Motor neuron (in vitro differentiated cells): Measurements from ENCODE around the gene ASB6. TPM values are rescaled to one million over a fixed set of nuclear protein-coding genes. Genes with fewer than 3 reads are reported as not detected.

Source experiments
- ATAC-seq, 8 experiments: fragments of 200-7000 bp; cut with Tn5 transposase; replicated peaks in 6 of 8; 2 replicates each; pipeline ENCODE4 v1.8.0; 2021; ENCODE audit warnings: mild to moderate bottlenecking in 8 of 8, moderate library complexity in 8 of 8
- H3K27ac ChIP-seq, 2 donors: fragments of 250-450 bp; sonication (Bioruptor Pico); 2 replicates each; pipeline ENCODE4 v1.9.0; 2021; ENCODE audit warnings: antibody characterized with exemption in 2 of 2, mild to moderate bottlenecking in 2 of 2, moderate library complexity in 1 of 2
- H3K4me1 ChIP-seq, 2 donors: fragments of 250-450 bp; sonication (Bioruptor Pico); replicated peaks in 1 of 2; 2 replicates each; pipeline ENCODE4 v1.6.1; 2021; ENCODE audit warnings: antibody characterized with exemption in 2 of 2, mild to moderate bottlenecking in 2 of 2, moderate library complexity in 1 of 2
- H3K4me3 ChIP-seq, 5 donors: fragments of 250-450 bp; sonication (Bioruptor Pico); 2 replicates each; pipeline ENCODE4 v1.9.0; 2021; ENCODE audit warnings: antibody characterized with exemption in 5 of 5, mild to moderate bottlenecking in 5 of 5, moderate library complexity in 4 of 5
- WGBS, 10 experiments: fragments of 450-650 bp; shearing (Covaris generic); methylation state at CpG; one replicate each; pipeline ENCODE4 v1.0.0; 2022; 5-methylcytosine and 5-hydroxymethylcytosine counted together
- in situ Hi-C, 9 experiments: fragments of 400-800 bp; cut with MboI; loops; one replicate each; pipeline ENCODE4 v1.15.0; 2021; ENCODE audit warnings: low sequenced_read_pairs in 9 of 9, low pct_unique_long_range_greater_than_20kb in 2 of 9; ENCODE audit not compliant: unreplicated experiment in 9 of 9
- total RNA-seq, 8 experiments: library from RNA; unstranded; fragments of 300-600 nt; gene quantifications; 2 replicates each; pipeline versions ENCODE4 v1.2.3 to v1.2.4, GENCODE V29; 2022

The ASB6 gene
- total RNA-seq, 8 experiments from 2014 or later: 12.0 to 44.5 (median 18.5) TPM

DNA sequence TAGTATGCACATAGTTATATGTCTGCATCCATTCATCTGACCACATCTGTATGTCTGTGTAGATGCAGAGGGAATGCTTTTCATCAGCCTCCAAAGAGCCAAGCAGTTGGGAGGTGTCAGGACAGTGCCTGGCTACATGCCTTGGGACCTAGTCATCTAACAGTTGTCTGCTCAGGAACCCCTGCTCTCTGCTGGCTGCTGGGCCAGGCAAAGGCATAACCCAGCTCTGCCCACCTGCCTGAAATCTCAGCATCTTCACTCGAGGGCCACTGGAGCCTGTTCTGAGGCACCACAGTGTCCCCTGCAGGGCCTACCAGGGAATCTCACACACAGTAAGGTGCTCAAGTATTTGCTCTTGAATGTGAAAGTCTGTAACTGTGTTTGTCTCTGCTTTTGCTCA lies 24.8 kb downstream of the ASB6 start:
- ATAC-seq: peak in 3 of 8 experiments; percentile 42 to 82 (median 63)
- Histone ChIP-seq H3K4me3 (no peak overlapping the region), H3K27ac (no peak overlapping the region), H3K4me1 (peaks cover 13 to 15% of the 10 kb centered on the region in 2 donors)
- 0% methylated on average over 1 of the region's 1 CpG; no CpG with 5 or more reads in 4 of the 10 experiments for WGBS, 10 experiments
- in situ Hi-C loops: loop anchor here in 8 of 9 experiments (10.0 to 25.0 kb wide), 4 partner anchors 230 to 482 kb away; no protein-coding TSS in a partner anchor

DNA sequence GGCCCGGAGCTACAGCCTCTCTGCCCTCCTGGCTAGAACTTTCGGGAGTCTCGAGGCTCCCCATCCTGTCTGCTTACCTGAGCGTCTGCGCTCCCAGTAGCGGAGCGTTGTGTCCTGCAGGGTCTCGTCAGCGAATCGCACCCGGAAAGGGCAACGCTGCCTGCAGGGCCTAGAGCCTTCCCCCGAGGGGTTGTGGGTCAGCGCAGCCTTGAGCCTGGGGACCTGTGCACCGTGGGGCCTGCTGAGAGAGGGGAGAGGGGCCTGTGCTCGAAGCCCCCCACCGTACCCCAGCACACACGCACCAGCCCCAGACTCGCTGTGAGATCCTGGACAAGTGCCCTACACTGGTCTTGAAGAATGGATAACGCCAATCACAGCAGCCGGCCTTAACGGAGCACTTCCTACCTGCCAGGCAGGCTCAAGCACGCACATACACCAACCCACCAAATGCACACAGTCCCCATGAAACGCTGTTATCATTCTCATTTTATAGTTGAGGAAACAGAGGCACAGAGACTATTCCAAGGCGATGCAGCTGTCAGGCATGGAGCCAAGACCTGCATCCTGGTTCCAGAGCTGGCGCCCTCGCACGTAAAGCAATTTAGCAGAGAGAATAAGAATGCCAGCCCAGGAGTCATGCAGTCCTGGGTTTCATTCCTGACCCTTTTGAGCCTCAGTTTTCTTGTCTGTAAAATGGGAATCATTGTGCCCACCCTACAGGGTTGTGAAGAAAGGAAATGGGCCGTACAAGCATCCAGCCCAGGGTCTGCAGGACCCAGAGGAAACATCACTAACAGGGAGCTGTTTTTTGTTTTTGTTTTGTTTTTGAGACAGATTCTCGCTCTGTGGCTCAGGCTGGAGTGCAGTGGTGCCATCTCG lies 26.3 kb downstream of the ASB6 start:
- no peak for ATAC-seq
- in situ Hi-C loops: loop anchor here in 8 of 9 experiments (10.0 to 25.0 kb wide), 4 partner anchors 228 to 481 kb away; no protein-coding TSS in a partner anchor
- Histone ChIP-seq H3K4me1 (peaks cover 18 to 19% of the 10 kb centered on the region in 2 donors), H3K4me3 (no peak overlapping the region), H3K27ac (no peak overlapping the region)
- WGBS, 10 experiments: 0 to 100% (median 93%) methylated on average over 1 to 22 of the region's 31 CpGs

DNA sequence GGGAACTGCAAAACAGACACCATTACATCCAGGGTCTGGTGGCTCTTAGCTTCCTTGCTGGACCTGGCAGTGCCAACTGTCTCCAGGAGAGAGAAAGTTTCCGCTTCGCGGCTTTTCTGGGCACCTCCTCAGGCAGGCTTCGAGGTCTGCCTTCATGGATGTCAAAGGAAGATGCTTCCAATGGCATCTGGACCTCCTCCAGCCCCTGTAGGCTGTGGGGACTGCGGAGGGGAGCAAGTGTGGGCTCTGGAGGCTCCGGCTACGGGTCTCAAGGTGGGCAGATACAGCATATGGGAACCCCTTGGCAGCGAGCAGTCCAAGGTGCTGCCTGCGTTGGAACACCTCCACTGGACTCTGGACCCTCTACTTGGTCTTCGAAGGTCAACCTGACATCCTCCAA lies 27.0 kb downstream of the ASB6 start:
- in situ Hi-C loops: loop anchor here in 8 of 9 experiments (10.0 to 25.0 kb wide), 4 partner anchors 228 to 480 kb away; no protein-coding TSS in a partner anchor
- Histone ChIP-seq H3K4me1 (peaks cover 19 to 23% of the 10 kb centered on the region in 2 donors), H3K27ac (no peak overlapping the region), H3K4me3 (no peak overlapping the region)
- no peak for ATAC-seq
- 62 to 100% (median 100%) methylated on average over 1 to 7 of the region's 10 CpGs; no CpG with 5 or more reads in 1 of the 10 experiments for WGBS, 10 experiments

DNA sequence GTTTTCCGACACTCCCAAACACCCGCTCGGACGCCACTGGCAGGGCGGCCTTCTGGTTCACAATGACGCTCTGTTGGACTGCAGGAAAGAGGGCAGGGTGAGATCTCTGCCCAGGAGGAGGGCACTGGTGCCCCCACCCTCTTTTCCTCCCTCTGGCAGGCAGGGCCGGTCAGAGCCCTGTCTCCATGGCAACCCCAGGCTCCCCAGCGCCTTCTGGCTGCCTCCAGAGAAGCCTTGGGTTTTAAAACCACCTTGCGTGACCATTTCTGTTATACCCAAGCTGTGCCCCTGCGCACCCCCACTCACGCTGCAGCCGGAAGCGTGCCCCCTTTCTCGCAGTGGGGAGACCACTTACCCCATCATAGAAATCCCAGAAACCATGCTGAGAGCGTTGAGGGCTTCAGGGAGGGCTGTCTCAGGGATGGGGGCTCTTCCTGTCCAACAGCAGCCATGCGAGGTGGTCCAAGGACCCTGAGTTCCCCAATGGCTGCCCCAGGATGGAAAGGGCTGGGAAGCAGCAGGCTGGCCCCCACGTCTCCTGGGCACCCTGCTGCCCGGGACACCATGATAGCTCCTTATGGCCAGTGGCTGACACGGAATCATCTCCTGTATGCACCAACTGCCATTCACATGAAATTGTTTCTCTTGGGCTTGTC lies 28.3 kb downstream of the ASB6 start:
- peak in 6 of 8 experiments; percentile 3 to 60 (median 44) for ATAC-seq
- H3K27ac ChIP-seq: no peak overlapping the region
- H3K4me3 ChIP-seq: no peak overlapping the region
- WGBS, 10 experiments: 0 to 100% (median 53%) methylated on average over 1 to 8 of the region's 19 CpGs; no CpG with 5 or more reads in 4 of the 10 experiments
- H3K4me1 ChIP-seq: peaks cover 22 to 30% of the 10 kb centered on the region in 2 donors
- in situ Hi-C loops: loop anchor here in 8 of 9 experiments (10.0 to 25.0 kb wide), 4 partner anchors 226 to 479 kb away; no protein-coding TSS in a partner anchor

DNA sequence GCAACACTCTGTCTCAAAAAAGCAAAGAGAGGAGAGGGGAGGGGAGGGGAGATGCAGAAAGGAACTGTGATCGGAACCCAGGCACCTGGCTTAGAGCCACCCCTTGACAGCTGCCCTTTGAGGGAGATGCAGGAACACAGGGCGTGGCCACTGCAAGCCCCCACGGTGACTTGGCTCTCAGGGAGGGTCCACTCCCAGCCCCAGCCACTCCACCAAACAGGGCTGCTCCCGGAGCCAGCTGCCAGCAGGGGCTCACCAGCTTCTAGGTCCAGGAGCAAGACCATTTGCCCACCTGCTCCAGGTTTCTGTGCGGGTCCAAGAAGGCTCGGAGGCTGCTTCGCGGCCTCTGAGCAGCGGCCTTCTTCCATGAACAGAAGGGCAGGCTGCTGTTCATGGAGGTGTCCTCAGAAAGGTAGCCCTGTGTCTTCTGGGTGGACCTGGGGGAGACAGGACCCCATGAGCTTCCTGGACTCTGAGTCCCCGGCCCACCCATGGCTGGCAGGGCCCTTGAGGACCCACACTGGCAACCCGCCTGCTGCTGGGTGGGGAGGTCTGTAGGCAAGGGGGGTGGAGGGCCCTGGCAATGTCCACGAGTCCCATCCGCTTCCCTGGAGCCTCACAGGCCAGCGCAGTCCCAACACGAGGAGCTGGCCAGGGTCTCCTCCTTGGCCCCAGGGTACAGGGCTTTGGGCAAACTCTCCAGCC lies 29.0 kb downstream of the ASB6 start:
- in situ Hi-C loops: loop anchor here in 8 of 9 experiments (10.0 to 25.0 kb wide), 4 partner anchors 226 to 478 kb away; no protein-coding TSS in a partner anchor
- WGBS, 10 experiments: 20 to 100% (median 84%) methylated on average over 1 to 4 of the region's 15 CpGs; no CpG with 5 or more reads in 6 of the 10 experiments
- peak in 1 of 8 experiments; percentile 0 for ATAC-seq
- Histone ChIP-seq H3K4me1 (peaks cover 22 to 30% of the 10 kb centered on the region in 2 donors), H3K4me3 (no peak overlapping the region), H3K27ac (no peak overlapping the region)

DNA sequence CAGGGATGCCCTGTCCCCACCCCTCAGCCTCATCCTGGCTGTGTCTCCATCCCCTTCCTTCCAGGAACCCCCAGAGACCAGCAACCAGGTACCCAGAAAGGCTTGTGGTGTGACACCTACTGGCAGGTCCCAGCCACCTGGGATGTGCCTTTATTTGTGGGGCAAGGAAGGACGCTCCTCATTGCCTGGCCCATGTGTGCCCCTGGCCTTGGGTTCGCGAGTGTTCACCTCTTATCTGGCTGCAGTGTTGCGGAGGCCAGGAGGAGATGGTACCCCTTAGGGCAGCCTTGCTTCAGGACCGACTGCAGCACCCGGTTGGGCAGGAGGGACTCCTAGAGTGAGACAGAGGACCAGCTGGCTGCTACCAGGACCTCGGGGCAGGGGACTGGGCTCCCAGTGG lies 29.8 kb downstream of the ASB6 start:
- Histone ChIP-seq H3K4me3 (no peak overlapping the region), H3K27ac (no peak overlapping the region), H3K4me1 (peaks cover 30 to 38% of the 10 kb centered on the region in 2 donors)
- in situ Hi-C loops: loop anchor here in 8 of 9 experiments (10.0 to 25.0 kb wide), 4 partner anchors 225 to 477 kb away; no protein-coding TSS in a partner anchor
- ATAC-seq: no peak
- WGBS, 10 experiments: 13 to 90% (median 82%) methylated on average over 2 to 3 of the region's 7 CpGs; no CpG with 5 or more reads in 7 of the 10 experiments

DNA sequence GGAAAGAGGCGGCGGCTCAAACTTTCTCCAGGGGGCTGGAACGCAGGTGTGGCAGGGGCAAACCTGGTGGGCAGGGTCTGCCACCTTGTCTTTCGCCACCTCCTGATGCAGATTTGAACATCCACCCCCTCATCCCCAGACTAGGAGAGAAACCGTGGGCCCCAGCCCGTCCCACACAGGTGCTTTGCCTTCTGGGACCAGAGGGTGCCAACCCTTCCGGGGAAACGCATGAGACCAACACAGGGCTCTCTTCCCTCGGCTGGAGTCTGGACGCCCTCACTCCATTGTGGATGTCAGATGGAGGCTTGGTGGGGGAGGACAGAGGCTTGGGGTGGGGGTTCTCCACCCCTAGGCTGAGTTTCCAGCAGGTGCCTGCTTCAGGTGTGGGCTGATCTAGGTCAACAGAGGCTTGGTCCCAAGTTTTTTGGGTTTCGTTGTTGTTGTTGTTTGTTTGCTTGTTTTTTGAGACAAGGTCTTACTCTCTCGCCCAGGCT lies 30.6 kb downstream of the ASB6 start:
- Histone ChIP-seq H3K27ac (no peak overlapping the region), H3K4me3 (no peak overlapping the region), H3K4me1 (peaks cover 31 to 40% of the 10 kb centered on the region in 2 donors)
- in situ Hi-C loops: loop anchor here in 8 of 9 experiments (10.0 to 25.0 kb wide), 4 partner anchors 224 to 477 kb away; no protein-coding TSS in a partner anchor
- WGBS, 10 experiments: 75 to 83% (median 80%) methylated on average over 1 to 2 of the region's 12 CpGs; no CpG with 5 or more reads in 7 of the 10 experiments
- peak in 1 of 8 experiments; percentile 1 for ATAC-seq

DNA sequence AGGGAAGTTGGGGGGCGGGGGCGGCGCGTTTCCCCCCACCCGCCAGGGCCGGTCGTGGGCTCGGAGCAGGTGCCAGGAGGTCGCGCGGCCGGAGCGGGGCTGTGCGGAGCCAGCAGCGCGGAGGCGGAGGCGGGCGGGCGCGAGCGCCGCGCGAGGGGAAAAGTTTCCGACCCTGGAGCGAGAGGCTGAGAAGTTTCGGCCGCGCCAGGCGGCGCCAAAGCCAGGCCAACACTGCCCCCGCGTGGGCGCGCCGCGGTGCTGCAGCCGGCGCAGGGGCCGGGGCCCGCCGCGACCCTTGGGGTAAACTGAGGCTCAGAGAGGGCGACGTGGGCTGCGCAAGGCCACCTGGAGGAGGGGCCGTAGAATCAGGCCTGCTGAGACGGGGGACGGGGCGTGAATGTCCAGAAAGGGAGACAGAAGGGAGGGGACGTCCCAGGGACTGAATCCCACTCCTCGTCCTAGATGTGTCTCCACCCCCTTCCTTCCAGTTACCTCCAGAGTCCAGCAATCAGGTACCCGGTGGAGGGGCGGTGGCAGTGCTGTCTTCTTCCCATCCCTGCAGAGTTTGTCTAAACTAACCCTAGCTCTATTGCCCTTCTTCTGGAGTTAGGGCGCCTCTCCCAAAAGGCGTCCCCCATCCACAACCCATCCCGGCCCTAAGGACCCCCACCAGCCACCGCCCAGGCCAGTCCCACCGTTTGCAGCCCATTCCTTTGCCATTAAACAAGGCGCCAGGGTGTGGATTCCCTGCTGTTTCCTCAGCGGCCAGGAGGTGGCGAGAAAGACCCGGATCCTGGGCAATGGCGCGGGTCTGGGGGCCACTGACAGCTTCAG lies 31.3 kb downstream of the ASB6 start:
- 0% methylated on average over 1 to 4 of the region's 66 CpGs; no CpG with 5 or more reads in 6 of the 10 experiments for WGBS, 10 experiments
- Histone ChIP-seq H3K4me1 (peaks cover 31 to 40% of the 10 kb centered on the region in 2 donors), H3K27ac (peak overlapping the region in 1 of 2 donors; percentile 39), H3K4me3 (peak overlapping the region; percentile 22 to 41 (median 29))
- in situ Hi-C loops: loop anchor here in 8 of 9 experiments (10.0 to 25.0 kb wide), 4 partner anchors 223 to 476 kb away; no protein-coding TSS in a partner anchor
- peak; percentile 10 to 68 (median 48) for ATAC-seq

DNA sequence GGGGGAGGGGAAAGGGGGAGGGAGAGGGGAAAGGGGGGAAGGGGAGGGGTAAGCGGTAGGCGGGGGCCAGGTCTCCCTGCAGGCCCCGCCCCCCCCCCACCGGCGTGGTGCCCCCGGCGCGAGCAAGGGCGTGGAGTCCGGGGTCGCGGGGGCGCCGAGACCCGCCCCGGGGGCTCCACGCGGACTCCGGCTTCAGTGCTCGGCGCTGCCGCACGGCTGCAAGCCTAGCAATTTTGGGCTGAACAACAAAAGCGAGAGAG lies 31.8 kb downstream of the ASB6 start:
- peak overlapping the region in 1 of 2 donors; percentile 39 for H3K27ac ChIP-seq
- WGBS, 10 experiments: no CpG with 5 or more reads among the region's 24 CpGs
- peaks cover 31 to 40% of the 10 kb centered on the region in 2 donors for H3K4me1 ChIP-seq
- in situ Hi-C loops: loop anchor here in 8 of 9 experiments (10.0 to 25.0 kb wide), 4 partner anchors 223 to 475 kb away; no protein-coding TSS in a partner anchor
- peak in 4 of 8 experiments; percentile 1 to 15 (median 4) for ATAC-seq
- peak overlapping the region; percentile 22 to 41 (median 29) for H3K4me3 ChIP-seq

DNA sequence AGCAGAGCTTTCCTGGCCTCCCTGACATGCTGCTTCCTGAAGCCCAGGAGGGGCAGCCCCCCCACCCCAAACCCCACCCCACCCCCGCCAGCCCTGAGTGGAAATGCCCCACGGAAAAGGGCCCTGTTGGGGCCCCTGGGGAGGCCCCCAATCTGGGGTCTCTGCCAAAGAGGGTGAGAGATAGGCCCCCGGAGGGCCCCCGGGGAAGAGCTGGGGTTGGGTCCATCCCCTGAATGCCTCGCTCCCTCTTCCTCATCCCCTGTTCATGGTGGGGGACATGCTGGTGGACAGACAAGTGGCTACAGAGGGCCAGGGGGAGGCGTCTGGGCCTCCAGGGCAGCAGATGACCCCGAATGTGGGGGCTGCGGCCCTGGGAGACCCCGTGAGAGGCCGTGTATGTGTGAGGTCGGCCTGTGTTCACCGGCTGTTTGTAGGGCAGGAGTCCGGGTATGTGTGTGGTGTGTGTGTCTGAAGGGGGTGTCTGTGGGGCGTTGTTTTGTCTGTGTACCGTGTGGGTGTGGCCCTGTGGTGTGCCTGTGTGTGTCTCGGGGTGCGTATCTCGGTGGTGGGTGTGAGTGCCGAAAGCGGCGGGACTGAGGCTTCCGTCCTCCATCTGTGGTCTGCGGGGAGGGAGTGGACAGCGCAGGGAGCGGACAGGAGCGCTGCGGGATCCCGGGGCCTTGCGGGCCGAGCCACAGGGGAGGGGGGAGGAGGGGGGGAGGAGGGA lies 32.3 kb downstream of the ASB6 start:
- Histone ChIP-seq H3K27ac (peak overlapping the region in 1 of 2 donors; percentile 73), H3K4me1 (peaks cover 31 to 43% of the 10 kb centered on the region in 2 donors), H3K4me3 (no peak overlapping the region)
- WGBS, 10 experiments: 19 to 40% (median 35%) methylated on average over 2 to 12 of the region's 30 CpGs; no CpG with 5 or more reads in 5 of the 10 experiments
- ATAC-seq: peak in 5 of 8 experiments; percentile 4 to 34 (median 12)
- in situ Hi-C loops: loop anchor here (10.0 to 25.0 kb wide), 6 partner anchors 222 to 475 kb away; partner anchors contain the start of gene IER5L (in 1 of the 9)
